MCF 10A (cell line): ENCODE data around the gene IFNG. TPM values are rescaled to one million over a fixed set of nuclear protein-coding genes. Genes with fewer than 3 reads are reported as not detected.

Experiments used
- total RNA-seq: library from RNA; stranded (reverse); gene quantifications from 2 replicates; pipeline ENCODE4 v1.2.3, GENCODE V29; 2022

Gene IFNG
- total RNA-seq, 1 experiment from 2014 or later, result not detected

Other genes starting within 250 kb of the IFNG start
- gene IFNG-AS1, start 170.3 kb downstream of the IFNG start, total RNA-seq, result not detected in 2 replicates
- not detected in 2 replicates for gene IL26, start 66.1 kb upstream of the IFNG start, total RNA-seq
- gene IL22, start 93.9 kb upstream of the IFNG start, total RNA-seq, result not detected in 2 replicates
- 11.8 and 17.5 TPM in 2 replicates for gene MDM1, start 172.6 kb upstream of the IFNG start, total RNA-seq